Stomach (tissue), 4 donors: ENCODE results near the gene PPP2R2C.

Source experiments
- CTCF ChIP-seq, 7 experiments: fragments of 450-650 bp in 4 of 7; fragments of 200-600 bp in 3 of 7; sonication (generic) in 3 of 7; IDR thresholded peaks; one replicate each; pipeline ENCODE4 v1.5.1; 2016 to 2019; ENCODE audit warnings: antibody characterized with exemption in 7 of 7, control low read depth in 2 of 7, mild to moderate bottlenecking in 1 of 7
- POLR2AphosphoS5 ChIP-seq, 3 donors: sonication (generic); formaldehyde crosslinking; IDR thresholded peaks; one replicate each; pipeline ENCODE4 v1.6.1; 2016; ENCODE audit warnings: antibody characterized with exemption in 3 of 3

GRCh38 chr4:6464842-6465588, 7.4 kb downstream of the PPP2R2C start:
- TF ChIP-seq CTCF (IDR thresholded peaks at IDR 0.05) (no peak), POLR2AphosphoS5 (IDR thresholded peaks at IDR 0.05) (no peak)
